Calu3 (cell line): ENCODE data around the gene MACROD2. TPM values are rescaled to one million over a fixed set of nuclear protein-coding genes. Genes with fewer than 3 reads are reported as not detected.

Source experiments
- BruUV-seq: library from RNA; stranded (reverse); fragments of 400-500 nt; replicated peaks from 2 replicates; lab custom pipeline; 2021; lab: Mats Ljungman, UMichigan
- CTCF ChIA-PET: fragments of 300-600 bp; sonication (Branson Sonifier 250); formaldehyde crosslinking; loops from one replicate; lab custom pipeline; 2022; ENCODE audit warnings: antibody characterized with exemption; lab: Charles Lee
- DNase-seq: peaks from one replicate; pipeline ENCODE4 v3.0.0; 2022
- H3K27ac Mint-ChIP-seq: one replicate; pipeline ENCODE4 v1.8.0; 2022; ENCODE audit warnings: mixed read lengths; ENCODE audit not compliant: unreplicated experiment
- H3K27me3 Mint-ChIP-seq: one replicate; pipeline ENCODE4 v1.8.0; 2022; ENCODE audit warnings: mixed read lengths; ENCODE audit not compliant: unreplicated experiment
- H3K36me3 Mint-ChIP-seq: one replicate; pipeline ENCODE4 v1.8.0; 2022; ENCODE audit warnings: mild to moderate bottlenecking, moderate library complexity, mixed read lengths; ENCODE audit not compliant: insufficient read depth, unreplicated experiment
- H3K4me1 Mint-ChIP-seq: one replicate; pipeline ENCODE4 v1.8.0; 2022; ENCODE audit warnings: mild to moderate bottlenecking, low read depth, mixed read lengths; ENCODE audit not compliant: unreplicated experiment
- H3K4me3 Mint-ChIP-seq: one replicate; pipeline ENCODE4 v1.8.0; 2022; ENCODE audit warnings: mild to moderate bottlenecking, low read depth, moderate library complexity, mixed read lengths; ENCODE audit not compliant: unreplicated experiment
- H3K9me3 Mint-ChIP-seq: one replicate; pipeline ENCODE4 v1.8.0; 2022; ENCODE audit warnings: low read depth, mixed read lengths; ENCODE audit not compliant: unreplicated experiment
- intact Hi-C: fragments of 100-400 bp; cut with micrococcal nuclease; formaldehyde crosslinking; loops from one replicate; pipeline ENCODE4 v1.10.0; 2022; ENCODE audit not compliant: unreplicated experiment
- total RNA-seq: library from RNA; stranded (reverse); gene quantifications from 2 replicates; pipeline ENCODE4 v1.2.3, GENCODE V29; 2022
- TF ChIP-seq, protein P1 (sequence below): fragments of 200-600 bp; IDR thresholded peaks from one replicate; pipeline ENCODE4 v1.8.0; 2022; ENCODE audit warnings: antibody characterized with exemption; ENCODE audit not compliant: unreplicated experiment

The MACROD2 gene
- total RNA-seq, 1 experiment from 2014 or later, result 29.4 TPM

DNA sequence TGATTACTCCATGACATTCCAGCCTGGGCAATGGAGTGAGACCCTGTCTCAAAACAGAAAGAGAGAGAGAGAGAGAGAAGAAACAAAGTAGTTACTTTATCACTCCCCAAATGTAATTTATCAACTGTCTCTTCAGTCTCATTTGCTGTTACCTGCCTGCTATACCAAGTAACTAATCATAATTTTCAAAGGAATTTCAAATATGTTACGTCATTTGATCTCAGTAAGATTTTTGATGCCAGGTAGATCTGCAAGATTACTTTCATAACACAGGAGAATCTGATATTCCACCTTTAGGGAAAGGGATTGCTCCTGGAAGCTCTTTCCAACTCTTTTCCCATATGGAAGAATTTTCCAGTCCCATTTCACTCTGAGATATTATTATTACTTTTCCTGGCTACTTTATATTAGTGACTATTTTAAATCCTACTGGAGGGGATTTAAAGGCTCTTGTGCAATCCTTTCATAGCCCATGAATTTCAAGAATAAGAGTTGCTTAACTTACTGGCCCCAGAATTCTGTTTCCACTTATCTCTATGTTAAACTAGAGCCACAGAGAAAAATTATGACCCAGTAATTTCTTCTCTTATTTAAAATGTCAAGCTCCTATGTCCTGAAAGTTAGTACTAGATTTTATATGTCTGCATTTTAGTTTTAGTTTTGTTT, 732.3 kb downstream of the MACROD2 start:
- no peaks in the 10 kb centered on the region for H3K36me3 Mint-ChIP-seq
- CTCF ChIA-PET, result no interaction called here
- no peaks in the 10 kb centered on the region for H3K9me3 Mint-ChIP-seq
- no peak overlapping the region for H3K27ac Mint-ChIP-seq
- H3K27me3 Mint-ChIP-seq, result no peaks in the 10 kb centered on the region
- no peak for DNase-seq
- BruUV-seq, result no TSS peak
- intact Hi-C loops, result no loop called here
- no peak overlapping the region for H3K4me3 Mint-ChIP-seq
- no peaks in the 10 kb centered on the region for H3K4me1 Mint-ChIP-seq
- TF ChIP-seq, protein P1, sequence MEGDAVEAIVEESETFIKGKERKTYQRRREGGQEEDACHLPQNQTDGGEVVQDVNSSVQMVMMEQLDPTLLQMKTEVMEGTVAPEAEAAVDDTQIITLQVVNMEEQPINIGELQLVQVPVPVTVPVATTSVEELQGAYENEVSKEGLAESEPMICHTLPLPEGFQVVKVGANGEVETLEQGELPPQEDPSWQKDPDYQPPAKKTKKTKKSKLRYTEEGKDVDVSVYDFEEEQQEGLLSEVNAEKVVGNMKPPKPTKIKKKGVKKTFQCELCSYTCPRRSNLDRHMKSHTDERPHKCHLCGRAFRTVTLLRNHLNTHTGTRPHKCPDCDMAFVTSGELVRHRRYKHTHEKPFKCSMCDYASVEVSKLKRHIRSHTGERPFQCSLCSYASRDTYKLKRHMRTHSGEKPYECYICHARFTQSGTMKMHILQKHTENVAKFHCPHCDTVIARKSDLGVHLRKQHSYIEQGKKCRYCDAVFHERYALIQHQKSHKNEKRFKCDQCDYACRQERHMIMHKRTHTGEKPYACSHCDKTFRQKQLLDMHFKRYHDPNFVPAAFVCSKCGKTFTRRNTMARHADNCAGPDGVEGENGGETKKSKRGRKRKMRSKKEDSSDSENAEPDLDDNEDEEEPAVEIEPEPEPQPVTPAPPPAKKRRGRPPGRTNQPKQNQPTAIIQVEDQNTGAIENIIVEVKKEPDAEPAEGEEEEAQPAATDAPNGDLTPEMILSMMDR, result no peak

DNA sequence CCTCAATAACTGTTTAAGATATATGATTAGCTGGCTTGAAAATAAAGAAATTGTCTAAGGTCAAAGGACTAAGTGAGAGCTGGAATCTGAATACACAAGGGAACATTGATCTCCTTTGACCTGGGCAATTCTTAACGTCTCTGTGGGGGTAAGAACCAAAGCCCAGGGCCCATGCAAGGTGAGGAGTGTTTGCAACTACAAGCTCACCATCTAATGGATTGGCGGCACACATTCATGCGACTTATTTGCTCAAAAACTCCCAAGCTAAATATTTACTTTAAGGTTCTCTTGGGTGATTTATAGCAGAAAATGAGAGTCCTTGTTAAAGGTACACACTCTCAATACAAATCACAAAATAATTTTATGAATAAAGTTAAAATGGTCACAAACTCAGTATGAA, 734.1 kb downstream of the MACROD2 start:
- no peaks in the 10 kb centered on the region for H3K4me1 Mint-ChIP-seq
- CTCF ChIA-PET, result no interaction called here
- BruUV-seq, result no TSS peak
- intact Hi-C loops, result no loop called here
- TF ChIP-seq, protein P1, result no peak
- H3K4me3 Mint-ChIP-seq, result no peak overlapping the region
- H3K27me3 Mint-ChIP-seq, result no peaks in the 10 kb centered on the region
- no peak for DNase-seq
- no peaks in the 10 kb centered on the region for H3K9me3 Mint-ChIP-seq
- H3K36me3 Mint-ChIP-seq, result no peaks in the 10 kb centered on the region
- H3K27ac Mint-ChIP-seq, result no peak overlapping the region

DNA sequence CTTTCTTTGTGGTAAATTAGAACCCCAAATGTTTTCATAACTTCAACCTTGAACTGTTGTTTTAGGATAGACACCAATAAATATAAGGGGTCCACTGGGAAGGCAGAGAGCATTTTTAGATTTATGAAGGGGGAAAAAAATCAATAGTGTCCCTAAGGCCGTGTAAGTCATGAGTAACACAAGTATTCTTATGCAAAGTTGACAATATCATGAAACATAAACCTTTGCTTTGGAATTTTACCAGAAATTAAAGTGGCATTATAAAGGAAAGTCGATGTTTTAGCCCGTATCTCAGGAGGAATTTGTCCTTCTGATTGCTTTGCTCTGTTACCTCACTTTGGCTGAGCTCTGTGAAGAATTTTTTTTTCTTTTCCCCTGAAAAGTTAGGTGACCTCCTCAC, 737.0 kb downstream of the MACROD2 start:
- no peaks in the 10 kb centered on the region for H3K36me3 Mint-ChIP-seq
- no peaks in the 10 kb centered on the region for H3K9me3 Mint-ChIP-seq
- H3K27ac Mint-ChIP-seq, result no peak overlapping the region
- H3K4me1 Mint-ChIP-seq, result no peaks in the 10 kb centered on the region
- BruUV-seq, result no TSS peak
- CTCF ChIA-PET, result no interaction called here
- no peak overlapping the region for H3K4me3 Mint-ChIP-seq
- DNase-seq, result no peak
- TF ChIP-seq, protein P1, result no peak
- no peaks in the 10 kb centered on the region for H3K27me3 Mint-ChIP-seq
- intact Hi-C loops, result no loop called here

DNA sequence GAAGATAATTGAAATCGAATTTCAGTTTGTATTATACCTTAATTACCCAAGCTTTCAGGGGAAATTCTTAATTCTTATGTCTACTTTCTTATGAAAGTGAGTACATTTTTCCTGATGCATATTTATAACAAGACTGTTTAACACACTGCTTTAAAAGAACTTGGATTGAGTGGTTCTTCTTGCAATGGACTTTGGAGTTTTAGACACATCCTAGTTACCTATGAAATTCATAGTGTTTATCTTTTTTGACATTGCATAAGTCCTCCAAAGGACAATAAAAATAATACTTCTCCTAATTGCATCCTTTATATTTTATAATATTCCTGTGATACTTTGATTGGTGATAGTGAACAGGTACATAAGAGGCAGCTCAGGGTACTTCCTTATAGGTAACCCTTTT, 737.7 kb downstream of the MACROD2 start:
- Mint-ChIP-seq H3K4me3 (no peak overlapping the region), H3K9me3 (no peaks in the 10 kb centered on the region), H3K36me3 (no peaks in the 10 kb centered on the region), H3K27me3 (no peaks in the 10 kb centered on the region), H3K27ac (no peak overlapping the region), H3K4me1 (no peaks in the 10 kb centered on the region)
- intact Hi-C loops, result no loop called here
- BruUV-seq, result no TSS peak
- no peak for DNase-seq
- CTCF ChIA-PET, result no interaction called here
- TF ChIP-seq, protein P1, result no peak
